ENCODE measurements around the gene BDKRB2. TPM values are rescaled to one million over a fixed set of nuclear protein-coding genes. Genes with fewer than 3 reads are reported as not detected.

The BDKRB2 gene
- total and polyA plus RNA-seq, 8 donors, result 3.5 to 14.2 (median 6.1) TPM; not detected in 1

- Histone ChIP-seq H3K4me3 (no peak overlapping the region), H3K27ac (peak overlapping the region in 1 of 5 donors; percentile 29), H3K4me1 (peaks cover 0 to 20% (median 14%) of the 10 kb centered on the region in 4 donors), H3K27me3 (peaks cover 0 to 3% (median 0%) of the 10 kb centered on the region in 3 donors), H3K9me3 (no peaks in the 10 kb centered on the region), H3K36me3 (no peaks in the 10 kb centered on the region)
- WGBS, 5 donors, result 51 to 69% (median 65%) methylated on average over 7 of the region's 7 CpGs
- intact Hi-C loops (cut with DNase I; ENCODE audit: low total_unique reads), result no loop called here
- no peak for TF ChIP-seq POLR2AphosphoS5 (IDR thresholded peaks at IDR 0.05)
- no peak for TF ChIP-seq EP300 (IDR thresholded peaks at IDR 0.05)
- no peak for TF ChIP-seq POLR2A (IDR thresholded peaks at IDR 0.05)
- no peak for TF ChIP-seq CTCF (IDR thresholded peaks at IDR 0.05)
- DNase-seq, result no peak
These were observed 16.5 kb downstream of the BDKRB2 start for GRCh38 chr14:96221109-96221650.

- Histone ChIP-seq H3K36me3 (no peaks in the 10 kb centered on the region), H3K4me3 (no peak overlapping the region), H3K9me3 (no peaks in the 10 kb centered on the region), H3K27me3 (peaks cover 0 to 3% (median 0%) of the 10 kb centered on the region in 3 donors), H3K4me1 (peaks cover 0 to 20% (median 14%) of the 10 kb centered on the region in 4 donors), H3K27ac (no peak overlapping the region)
- intact Hi-C loops (cut with DNase I; ENCODE audit: low total_unique reads), result no loop called here
- 76 to 81% (median 77%) methylated on average over 8 of the region's 8 CpGs for WGBS, 5 donors
- no peak for DNase-seq
- no peak for TF ChIP-seq EP300 (IDR thresholded peaks at IDR 0.05)
- no peak for TF ChIP-seq CTCF (IDR thresholded peaks at IDR 0.05)
These were observed 17.2 kb downstream of the BDKRB2 start for GRCh38 chr14:96221841-96222240.

GRCh38 chr14:96224480-96225096 lies 19.9 kb downstream of the BDKRB2 start:
- H3K9me3 ChIP-seq, result peaks cover 2 to 11% (median 7%) of the 10 kb centered on the region in 4 donors
- 53 to 65% (median 57%) methylated on average over 8 of the region's 8 CpGs for WGBS, 5 donors
- no peak overlapping the region for H3K4me3 ChIP-seq
- intact Hi-C loops (cut with DNase I; ENCODE audit: low total_unique reads), result no loop called here
- no peaks in the 10 kb centered on the region for H3K36me3 ChIP-seq
- peaks cover 0 to 20% (median 14%) of the 10 kb centered on the region in 4 donors for H3K4me1 ChIP-seq
- TF ChIP-seq CTCF (IDR thresholded peaks at IDR 0.05) (no peak), POLR2AphosphoS5 (IDR thresholded peaks at IDR 0.05) (no peak), POLR2A (IDR thresholded peaks at IDR 0.05) (no peak), EP300 (IDR thresholded peaks at IDR 0.05) (no peak)
- no peak for DNase-seq
- H3K27ac ChIP-seq, result peak overlapping the region in 3 of 5 donors; percentile 37 to 58 (median 39)
- H3K27me3 ChIP-seq, result no peaks in the 10 kb centered on the region

GRCh38 chr14:96225213-96225612 lies 20.6 kb downstream of the BDKRB2 start:
- Histone ChIP-seq H3K36me3 (no peaks in the 10 kb centered on the region), H3K27ac (peak overlapping the region in 2 of 5 donors; percentile 39 to 58), H3K4me3 (no peak overlapping the region), H3K27me3 (no peaks in the 10 kb centered on the region), H3K4me1 (peaks cover 0 to 20% (median 14%) of the 10 kb centered on the region in 4 donors), H3K9me3 (peaks cover 2 to 11% (median 7%) of the 10 kb centered on the region in 4 donors)
- intact Hi-C loops (cut with DNase I; ENCODE audit: low total_unique reads), result no loop called here
- TF ChIP-seq POLR2A (IDR thresholded peaks at IDR 0.05) (no peak), CTCF (IDR thresholded peaks at IDR 0.05) (no peak), EP300 (IDR thresholded peaks at IDR 0.05) (no peak), POLR2AphosphoS5 (IDR thresholded peaks at IDR 0.05) (no peak)
- 85 to 93% (median 89%) methylated on average over 5 of the region's 5 CpGs for WGBS, 5 donors
- DNase-seq, result no peak
